Measurements from ENCODE around the gene TMEM132D.

Gene TMEM132D

GRCh38 chr12:129163861-129164260, 740.0 kb downstream of the TMEM132D start:
- no peak overlapping the region for H3K4me3 ChIP-seq (ENCODE audit: control insufficient read depth, low read depth, low read length)
- no peak for DNase-seq (ENCODE audit: low read depth)
- no peak for TF ChIP-seq CTCF (conservative IDR thresholded peaks at IDR 0.05; ENCODE audit: control insufficient read depth, insufficient read depth, low read depth, low read length)

- no peak overlapping the region for H3K4me3 ChIP-seq (ENCODE audit: control insufficient read depth, low read depth, low read length)
- no peak for TF ChIP-seq CTCF (conservative IDR thresholded peaks at IDR 0.05; ENCODE audit: control insufficient read depth, insufficient read depth, low read depth, low read length)
- no peak for DNase-seq (ENCODE audit: low read depth)
Observed at GRCh38 chr12:129163461-129163860, 740.4 kb downstream of the TMEM132D start.

GRCh38 chr12:129162805-129163204, 741.0 kb downstream of the TMEM132D start:
- no peak overlapping the region for H3K4me3 ChIP-seq (ENCODE audit: control insufficient read depth, low read depth, low read length)
- DNase-seq (ENCODE audit: low read depth) = no peak
- no peak for TF ChIP-seq CTCF (conservative IDR thresholded peaks at IDR 0.05; ENCODE audit: control insufficient read depth, insufficient read depth, low read depth, low read length)

GRCh38 chr12:129161511-129161910, 742.3 kb downstream of the TMEM132D start:
- H3K4me3 ChIP-seq (ENCODE audit: control insufficient read depth, low read depth, low read length) = no peak overlapping the region
- no peak for TF ChIP-seq CTCF (conservative IDR thresholded peaks at IDR 0.05; ENCODE audit: control insufficient read depth, insufficient read depth, low read depth, low read length)
- DNase-seq (ENCODE audit: low read depth) = no peak

- DNase-seq (ENCODE audit: low read depth) = no peak
- no peak overlapping the region for H3K4me3 ChIP-seq (ENCODE audit: control insufficient read depth, low read depth, low read length)
- TF ChIP-seq CTCF (conservative IDR thresholded peaks at IDR 0.05; ENCODE audit: control insufficient read depth, insufficient read depth, low read depth, low read length) = no peak
Observed at GRCh38 chr12:129160282-129160681, 743.5 kb downstream of the TMEM132D start.

GRCh38 chr12:129152351-129153104, 751.3 kb downstream of the TMEM132D start:
- no peak for DNase-seq (ENCODE audit: low read depth)
- H3K4me3 ChIP-seq (ENCODE audit: control insufficient read depth, low read depth, low read length) = no peak overlapping the region
- TF ChIP-seq CTCF (conservative IDR thresholded peaks at IDR 0.05; ENCODE audit: control insufficient read depth, insufficient read depth, low read depth, low read length) = no peak

Data from fibroblast of mammary gland (primary cell).